ENCODE results near the gene BORA. TPM values are rescaled to one million over a fixed set of nuclear protein-coding genes. Genes with fewer than 3 reads are reported as not detected.
A peak's percentile ranks its signal among the peaks of the same experiment; 100 is the strongest.
"Not testable (repeated sequence)": the region's sequence is repeated elsewhere in the genome, so short reads cannot be mapped to it uniquely, and the experiment has no call there.

Gene BORA
- total RNA-seq, 2 experiments from 2014 or later, result 25.6 to 28.5 TPM

DNA sequence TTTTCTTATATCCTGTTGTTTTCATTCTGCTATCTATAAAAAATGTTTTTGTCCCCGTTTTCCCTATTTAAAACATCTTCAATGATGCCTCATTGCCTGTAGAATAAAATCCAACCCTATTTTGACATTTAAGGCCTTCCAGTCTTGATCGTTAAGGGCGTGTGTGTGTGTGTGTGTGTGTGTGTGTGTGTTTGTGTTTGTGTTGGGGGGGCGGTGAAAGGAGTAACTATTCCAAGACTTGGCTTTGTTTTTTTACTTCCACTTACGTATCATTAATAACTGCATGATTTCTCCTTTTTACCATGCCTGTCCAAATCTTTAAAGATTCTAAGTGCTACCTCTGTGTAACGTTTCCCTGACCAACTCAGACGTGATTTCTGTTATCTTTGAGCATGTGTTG lies 55.0 kb downstream of the BORA start:
- Mint-ChIP-seq H3K4me1 (peaks cover 54% of the 10 kb centered on the region), H3K27ac (peak overlapping the region; percentile 93), H3K9me3 (no peaks in the 10 kb centered on the region), H3K36me3 (ENCODE audit: low read depth) (peaks cover 40% of the 10 kb centered on the region), H3K27me3 (no peaks in the 10 kb centered on the region), H3K4me3 (peak overlapping the region; percentile 95)
- DNase-seq, result no peak
- ChIA-PET CTCF (no interaction called here), POLR2A (no interaction called here)

GRCh38 chr13:72784679-72785078 lies 57.0 kb downstream of the BORA start:
- CTCF ChIA-PET, H3K4me3 Mint-ChIP-seq, H3K27me3 Mint-ChIP-seq, DNase-seq, H3K9me3 Mint-ChIP-seq: not testable (repeated sequence)
- H3K36me3 Mint-ChIP-seq (ENCODE audit: low read depth), result peaks cover 31% of the 10 kb centered on the region
- peak overlapping the region; percentile 59 for H3K27ac Mint-ChIP-seq
- peaks cover 42% of the 10 kb centered on the region for H3K4me1 Mint-ChIP-seq
- POLR2A ChIA-PET, result interaction anchor here (0.8 kb wide), 1 partner anchor 13 kb away, joined by 3 read pairs; no protein-coding TSS in a partner anchor

DNA sequence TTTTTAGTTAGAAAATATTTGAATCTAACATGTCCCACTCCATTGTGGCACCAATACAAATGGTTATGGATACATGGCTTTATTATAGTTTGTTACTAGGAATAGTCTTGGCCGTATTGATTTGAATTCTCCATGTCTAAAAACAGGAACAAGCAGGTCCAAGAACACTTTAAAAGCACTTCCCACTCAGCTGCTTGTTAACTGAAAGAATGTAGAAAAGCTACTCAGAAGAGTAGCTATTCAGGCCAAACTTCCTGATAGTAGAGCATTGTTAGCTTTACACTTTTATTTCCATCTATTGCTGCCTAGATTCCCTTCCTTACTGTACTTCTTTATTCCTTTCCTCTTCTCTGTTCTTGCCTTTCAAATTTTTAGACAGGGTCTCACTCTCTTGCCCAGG lies 61.1 kb downstream of the BORA start:
- no peaks in the 10 kb centered on the region for H3K27me3 Mint-ChIP-seq
- peaks cover 2% of the 10 kb centered on the region for H3K9me3 Mint-ChIP-seq
- no peak for DNase-seq
- CTCF ChIA-PET, result no interaction called here
- peaks cover 20% of the 10 kb centered on the region for H3K4me1 Mint-ChIP-seq
- peaks cover 40% of the 10 kb centered on the region for H3K36me3 Mint-ChIP-seq (ENCODE audit: low read depth)
- H3K4me3 Mint-ChIP-seq, result no peak overlapping the region
- POLR2A ChIA-PET, result no interaction called here
- H3K27ac Mint-ChIP-seq, result no peak overlapping the region

- H3K27me3 Mint-ChIP-seq, result no peaks in the 10 kb centered on the region
- ChIA-PET POLR2A (no interaction called here), CTCF (no interaction called here)
- peaks cover 2% of the 10 kb centered on the region for H3K4me1 Mint-ChIP-seq
- no peak for DNase-seq
- H3K27ac Mint-ChIP-seq, result no peak overlapping the region
- H3K4me3 Mint-ChIP-seq, result no peak overlapping the region
- peaks cover 6% of the 10 kb centered on the region for H3K9me3 Mint-ChIP-seq
- H3K36me3 Mint-ChIP-seq (ENCODE audit: low read depth), result peaks cover 51% of the 10 kb centered on the region
Observed at GRCh38 chr13:72792640-72793039, 64.9 kb downstream of the BORA start.

DNA sequence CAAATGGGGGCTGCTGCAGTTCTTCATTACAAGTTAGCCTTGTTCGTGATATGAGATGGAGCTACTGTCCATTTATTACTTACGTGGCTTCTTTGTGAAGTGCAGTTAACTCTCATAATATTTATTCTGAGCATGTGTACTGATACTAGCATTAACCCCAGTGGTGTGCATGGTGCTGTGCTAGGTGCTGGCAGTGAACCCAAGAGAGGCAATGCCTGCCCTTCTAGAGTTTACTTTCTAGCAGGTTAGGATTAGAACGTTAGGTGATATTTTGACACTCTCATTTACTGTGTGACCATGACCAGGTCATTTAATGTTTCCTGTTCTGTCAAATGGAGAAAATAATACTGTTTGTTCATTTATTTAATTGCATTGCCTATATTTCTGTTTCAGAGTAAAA lies 71.1 kb downstream of the BORA start:
- H3K27ac Mint-ChIP-seq, result no peak overlapping the region
- DNase-seq, result no peak
- ChIA-PET POLR2A (no interaction called here), CTCF (no interaction called here)
- H3K4me3 Mint-ChIP-seq, result no peak overlapping the region
- H3K36me3 Mint-ChIP-seq (ENCODE audit: low read depth), result peaks cover 55% of the 10 kb centered on the region
- H3K4me1 Mint-ChIP-seq, result peaks cover under 1% of the 10 kb centered on the region
- H3K27me3 Mint-ChIP-seq, result no peaks in the 10 kb centered on the region
- H3K9me3 Mint-ChIP-seq, result peaks cover 4% of the 10 kb centered on the region

DNA sequence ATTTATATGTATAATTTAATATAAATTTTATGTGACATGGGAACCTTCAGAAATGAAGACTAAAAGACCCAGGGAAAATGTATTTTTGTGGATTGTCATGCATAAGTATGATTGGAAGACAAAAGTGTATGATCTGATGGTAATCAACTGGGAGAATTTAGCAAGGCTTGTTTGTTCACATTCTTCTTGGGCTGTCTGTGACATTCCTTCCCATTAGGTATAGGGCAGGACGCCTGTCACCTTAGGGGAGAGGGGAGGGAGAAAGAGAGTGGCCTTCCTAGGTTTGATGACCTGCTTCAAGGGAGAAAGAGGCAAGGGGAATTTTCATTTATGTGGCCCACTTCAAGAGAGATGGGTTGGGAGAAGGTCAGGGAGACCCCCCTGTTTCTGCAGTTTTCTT lies 76.6 kb downstream of the BORA start:
- no peak overlapping the region for H3K27ac Mint-ChIP-seq
- no peaks in the 10 kb centered on the region for H3K9me3 Mint-ChIP-seq
- no peak overlapping the region for H3K4me3 Mint-ChIP-seq
- POLR2A ChIA-PET, result no interaction called here
- H3K27me3 Mint-ChIP-seq, result no peaks in the 10 kb centered on the region
- H3K4me1 Mint-ChIP-seq, result no peaks in the 10 kb centered on the region
- CTCF ChIA-PET, result interaction anchor here (1.2 kb wide), 1 partner anchor 9 kb away, joined by 3 read pairs; no protein-coding TSS in a partner anchor
- DNase-seq, result no peak
- H3K36me3 Mint-ChIP-seq (ENCODE audit: low read depth), result peaks cover 40% of the 10 kb centered on the region

Other genes starting within 250 kb of the BORA start
- 10 to 100 TPM; 20.7 to 22.3 TPM for gene MZT1, start 294 bp upstream of the BORA start, total RNA-seq
- 10 to 100 TPM; 31.2 to 33.6 TPM for gene DIS3, start 54.0 kb downstream of the BORA start, total RNA-seq
- gene PIBF1, start 54.2 kb downstream of the BORA start, total RNA-seq, result 10 to 100 TPM; 19.1 to 21.8 TPM